Gastroesophageal sphincter (tissue), 4 donors: ENCODE measurements around the gene NEK6. TPM values are rescaled to one million over a fixed set of nuclear protein-coding genes. Genes with fewer than 3 reads are reported as not detected.
A peak's percentile ranks its signal among the peaks of the same experiment; 100 is the strongest.

Source experiments
- ATAC-seq: fragments of 150-250 bp; one replicate; pipeline ENCODE4 v1.9.1; 2016; ENCODE audit warnings: mild to moderate bottlenecking, moderate library complexity
- H3K27ac ChIP-seq, 4 donors: fragments of 200-600 bp; sonication (generic) in 3 of 4; 1 replicate in 3 of 4; 2 replicates in 1 of 4; pipeline ENCODE4 v1.5.1; 2016 to 2019
- H3K27me3 ChIP-seq: fragments of 200-600 bp; sonication (generic); one replicate; pipeline ENCODE4 v1.5.1; 2019
- H3K36me3 ChIP-seq, 2 donors: fragments of 200-600 bp; sonication (generic); one replicate each; pipeline ENCODE4 v1.5.1; 2019; ENCODE audit warnings: control low read depth in 1 of 2
- H3K4me1 ChIP-seq, 3 donors: fragments of 200-600 bp; sonication (generic); 1 replicate in 2 of 3; 2 replicates in 1 of 3; pipeline ENCODE4 v1.5.1; 2016 to 2019; ENCODE audit warnings: control low read depth in 2 of 3
- H3K4me3 ChIP-seq, 2 donors: fragments of 200-600 bp; sonication (generic); one replicate each; pipeline ENCODE4 v1.5.1; 2019; ENCODE audit warnings: mild to moderate bottlenecking in 1 of 2, moderate library complexity in 1 of 2
- H3K9me3 ChIP-seq, 3 donors: fragments of 200-600 bp; sonication (generic); one replicate each; pipeline ENCODE4 v1.5.1; 2017 to 2019; ENCODE audit warnings: control low read depth in 2 of 3
- CTCF ChIP-seq, 4 experiments: fragments of 200-600 bp in 2 of 4; fragments of 450-650 bp in 2 of 4; sonication (generic) in 1 of 4; IDR thresholded peaks; one replicate each; pipeline ENCODE4 v1.5.1; 2017 to 2019; ENCODE audit warnings: antibody characterized with exemption in 4 of 4, mild to moderate bottlenecking in 2 of 4, moderate library complexity in 2 of 4
- EP300 ChIP-seq: sonication (generic); formaldehyde crosslinking; IDR thresholded peaks from one replicate; pipeline ENCODE4 v1.6.1; 2017; ENCODE audit warnings: antibody characterized with exemption, mild to moderate bottlenecking
- POLR2A ChIP-seq, 2 donors: fragments of 450-650 bp; IDR thresholded peaks; one replicate each; pipeline ENCODE4 v1.6.1; 2017; ENCODE audit warnings: antibody characterized with exemption in 2 of 2, mild to moderate bottlenecking in 2 of 2, moderate library complexity in 1 of 2
- POLR2AphosphoS5 ChIP-seq: sonication (generic); formaldehyde crosslinking; IDR thresholded peaks from one replicate; pipeline ENCODE4 v1.6.1; 2017; ENCODE audit warnings: antibody characterized with exemption
- WGBS, 2 donors: methylation state at CpG; one replicate each; pipeline ENCODE4 v1.1.5; 2018; ENCODE audit warnings: low coverage in 1 of 2; 5-methylcytosine and 5-hydroxymethylcytosine counted together
- total RNA-seq, 4 donors: library from RNA; depleted of rRNA; stranded (reverse); fragments of >200 nt; gene quantifications; one replicate each; pipeline ENCODE4 v1.1.0, GENCODE V29; 2016

NEK6 gene
- total RNA-seq, 4 donors from 2014 or later = 13.2 to 31.7 (median 19.3) TPM

DNA sequence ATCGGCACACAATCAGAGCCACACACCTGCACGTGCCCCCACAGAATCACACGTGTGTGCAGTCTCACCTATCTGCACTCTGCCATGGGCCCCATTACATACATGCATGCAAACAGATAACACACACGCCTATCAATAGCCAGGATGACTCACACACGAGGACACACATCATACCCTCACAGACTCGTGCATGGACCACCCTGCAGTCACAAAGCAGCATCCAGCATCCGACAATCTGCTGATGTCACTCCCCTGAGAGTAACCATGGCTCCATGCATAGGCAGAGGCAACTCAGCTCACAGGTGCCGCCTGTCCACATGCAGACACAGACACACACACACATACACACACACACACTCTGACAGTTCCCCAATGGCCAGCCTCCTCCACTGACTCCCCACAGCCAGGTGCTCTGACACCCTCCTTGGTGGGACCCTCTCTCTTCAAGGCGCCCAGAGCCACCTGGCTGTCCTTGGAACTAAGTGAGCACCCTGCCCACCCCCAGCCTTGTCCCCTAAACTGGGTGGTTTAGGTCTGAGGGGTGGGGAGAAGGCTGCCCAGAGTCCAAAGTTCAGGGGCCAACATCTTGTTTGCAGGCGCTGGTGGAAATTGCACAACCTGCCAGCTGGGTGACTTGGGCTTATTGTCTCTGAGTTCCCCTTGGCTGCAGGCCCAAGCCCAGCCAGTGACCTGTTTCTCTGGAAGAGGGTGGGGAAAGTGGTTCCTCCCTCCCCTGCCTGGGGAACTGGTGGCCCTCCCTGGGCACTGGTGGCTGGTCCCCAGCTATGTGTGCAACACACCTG, 34.6 kb upstream of the NEK6 start:
- peak; percentile 68 for ATAC-seq
- H3K27ac ChIP-seq = peak overlapping the region in 1 of 4 donors; percentile 9

DNA sequence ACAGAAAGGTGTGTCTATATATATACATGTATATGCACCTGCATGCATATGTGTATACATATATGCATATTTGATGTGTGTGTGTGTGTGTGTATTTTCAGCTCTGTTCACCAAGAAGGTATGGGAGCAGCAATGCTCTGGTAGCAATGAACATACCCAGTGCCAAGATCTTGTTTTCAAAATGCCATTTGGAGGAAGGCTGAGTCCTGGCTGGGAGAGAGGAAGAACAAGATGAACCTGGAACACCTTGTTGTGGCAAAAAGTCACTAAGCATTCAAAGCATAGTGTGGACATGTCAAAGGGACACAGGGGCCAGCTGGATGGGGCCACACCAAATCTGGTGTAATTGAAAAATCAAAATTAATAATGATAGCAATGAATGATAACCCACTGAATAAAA, 31.8 kb upstream of the NEK6 start:
- H3K4me1 ChIP-seq = peaks cover 0 to 24% (median 0%) of the 10 kb centered on the region in 3 donors
- TF ChIP-seq CTCF (IDR thresholded peaks at IDR 0.05) (no peak), EP300 (no peak), POLR2A (IDR thresholded peaks at IDR 0.05) (no peak), POLR2AphosphoS5 (no peak)
- H3K27me3 ChIP-seq = no peaks in the 10 kb centered on the region
- H3K9me3 ChIP-seq = no peaks in the 10 kb centered on the region
- no peak overlapping the region for H3K27ac ChIP-seq
- no peaks in the 10 kb centered on the region for H3K36me3 ChIP-seq
- ATAC-seq = no peak
- no peak overlapping the region for H3K4me3 ChIP-seq

More for the DNA sequence above, 34.6 kb upstream of the NEK6 start:
- Histone ChIP-seq H3K9me3 (no peaks in the 10 kb centered on the region), H3K4me3 (no peak overlapping the region), H3K4me1 (peaks cover 0 to 44% (median 0%) of the 10 kb centered on the region in 3 donors), H3K27me3 (no peaks in the 10 kb centered on the region), H3K36me3 (no peaks in the 10 kb centered on the region)
- TF ChIP-seq POLR2AphosphoS5 (no peak), POLR2A (IDR thresholded peaks at IDR 0.05) (no peak), EP300 (no peak), CTCF (IDR thresholded peaks at IDR 0.05) (no peak)
- 92 to 93% methylated on average over 5 to 6 of the region's 10 CpGs for WGBS, 2 donors

- ATAC-seq = no peak
- TF ChIP-seq POLR2A (IDR thresholded peaks at IDR 0.05) (no peak), EP300 (no peak), CTCF (IDR thresholded peaks at IDR 0.05) (no peak), POLR2AphosphoS5 (no peak)
- H3K27me3 ChIP-seq = no peaks in the 10 kb centered on the region
- no peaks in the 10 kb centered on the region for H3K4me1 ChIP-seq
- no peak overlapping the region for H3K4me3 ChIP-seq
- no peaks in the 10 kb centered on the region for H3K36me3 ChIP-seq
- H3K27ac ChIP-seq = no peak overlapping the region
- 83 to 100% methylated on average over 1 of the region's 2 CpGs for WGBS, 2 donors
- H3K9me3 ChIP-seq = no peaks in the 10 kb centered on the region
Measured at GRCh38 chr9:124228516-124228915, 29.2 kb upstream of the NEK6 start.

- ATAC-seq = no peak
- Histone ChIP-seq H3K27me3 (no peaks in the 10 kb centered on the region), H3K27ac (no peak overlapping the region), H3K4me3 (no peak overlapping the region), H3K4me1 (no peaks in the 10 kb centered on the region), H3K9me3 (peaks cover 0 to 10% (median 0%) of the 10 kb centered on the region in 3 donors), H3K36me3 (no peaks in the 10 kb centered on the region)
- 82 to 85% methylated on average over 3 to 8 of the region's 8 CpGs for WGBS, 2 donors
- no peak for TF ChIP-seq POLR2AphosphoS5
- TF ChIP-seq EP300 = no peak
- TF ChIP-seq CTCF (IDR thresholded peaks at IDR 0.05) = no peak
- no peak for TF ChIP-seq POLR2A (IDR thresholded peaks at IDR 0.05)
Measured at GRCh38 chr9:124231095-124231737, 26.5 kb upstream of the NEK6 start.
